Left ventricle myocardium superior (tissue), 1 donor: Measurements from ENCODE around the gene CFHR4. TPM values are rescaled to one million over a fixed set of nuclear protein-coding genes. Genes with fewer than 3 reads are reported as not detected.
A peak's percentile ranks its signal among the peaks of the same experiment; 100 is the strongest.
"Not testable (repeated sequence)": the region's sequence is repeated elsewhere in the genome, so short reads cannot be mapped to it uniquely, and the experiment has no call there.

Experiments
- ATAC-seq: fragments of 200-7000 bp; cut with Tn5 transposase; one replicate; pipeline ENCODE4 v1.9.1; 2020; ENCODE audit warnings: mild to moderate bottlenecking, moderate library complexity
- DNase-seq: peaks from one replicate; pipeline ENCODE4 v3.0.0-alpha.2; 2020
- intact Hi-C: fragments of 100-400 bp; cut with micrococcal nuclease; formaldehyde crosslinking; loops from one replicate; pipeline ENCODE4 v1.11.0; 2022
- long read RNA-seq: library from polyadenylated mRNA; unstranded; transcript quantifications from one replicate; pipeline ENCODE4 v2.0.0, GENCODE V29; 2021
- total RNA-seq: library from RNA; stranded (reverse); fragmentation: NEBNext Ultra II Directional; extraction: Animal tissue kit (Norgen Biotek cat#: 25700); gene quantifications from one replicate; pipeline ENCODE4 v1.2.1, GENCODE V29; 2021
- donor health status: DM: no; HTN: yes; CAD: no; lungs with severe emphysema.

CFHR4 gene
- total RNA-seq: not detected
- long read RNA-seq: 0 reads

- no peak for ATAC-seq
- DNase-seq: no peak
These were observed at the start of gene CFHR4 for GRCh38 chr1:196887515-196888239. CFHR4 (plus strand) TSS chr1:196888052; CDS start chr1:196888151, 99 bp downstream.

GRCh38 chr1:196849613-196850492 is 38.0 kb upstream of the CFHR4 start:
- intact Hi-C loops: not testable (repeated sequence)

More at GRCh38 chr1:196887515-196888239, at the start of gene CFHR4:
- intact Hi-C loops: no loop called here

GRCh38 chr1:196856053-196856452 is 31.8 kb upstream of the CFHR4 start:
- intact Hi-C loops: no loop called here
- DNase-seq (peak; percentile 18), ATAC-seq (no peak)

More at GRCh38 chr1:196849613-196850492, 38.0 kb upstream of the CFHR4 start:
- DNase-seq, ATAC-seq: not testable (repeated sequence)

- intact Hi-C loops: no loop called here
- DNase-seq (no peak), ATAC-seq (no peak)
These were observed 30.7 kb upstream of the CFHR4 start for GRCh38 chr1:196857188-196857587.

GRCh38 chr1:196858811-196859210 is 29.0 kb upstream of the CFHR4 start:
- ATAC-seq (no peak), DNase-seq (no peak)
- intact Hi-C loops: no loop called here

- intact Hi-C loops: no loop called here
These were observed 27.4 kb upstream of the CFHR4 start for GRCh38 chr1:196860323-196860884.

GRCh38 chr1:196861429-196861828 is 26.4 kb upstream of the CFHR4 start:
- no peak for DNase-seq
- intact Hi-C loops: no loop called here
- no peak for ATAC-seq

More at GRCh38 chr1:196860323-196860884, 27.4 kb upstream of the CFHR4 start:
- no peak for DNase-seq
- ATAC-seq: no peak

GRCh38 chr1:196866974-196867373 is 20.9 kb upstream of the CFHR4 start:
- ATAC-seq: no peak
- no peak for DNase-seq
- intact Hi-C loops: no loop called here

GRCh38 chr1:196873385-196873784 is 14.5 kb upstream of the CFHR4 start:
- intact Hi-C loops: no loop called here
- ATAC-seq (no peak), DNase-seq (no peak)

- intact Hi-C loops: no loop called here
- no peak for ATAC-seq
- no peak for DNase-seq
These were observed 11.9 kb upstream of the CFHR4 start for GRCh38 chr1:196875935-196876334.

- intact Hi-C loops: no loop called here
- no peak for ATAC-seq
- DNase-seq: no peak
These were observed 9.9 kb upstream of the CFHR4 start for GRCh38 chr1:196877964-196878363.

- DNase-seq, intact Hi-C loops, ATAC-seq: not testable (repeated sequence)
These were observed 1.3 kb upstream of the CFHR4 start for GRCh38 chr1:196886560-196886959.

- ATAC-seq (no peak), DNase-seq (no peak)
- intact Hi-C loops: no loop called here
These were observed 2.8 kb downstream of the CFHR4 start for GRCh38 chr1:196890668-196891067.

- no peak for ATAC-seq
These were observed 3.4 kb downstream of the CFHR4 start for GRCh38 chr1:196891251-196891650.

GRCh38 chr1:196896355-196896754 is 8.5 kb downstream of the CFHR4 start:
- no peak for DNase-seq
- intact Hi-C loops: no loop called here

More at GRCh38 chr1:196891251-196891650, 3.4 kb downstream of the CFHR4 start:
- no peak for DNase-seq
- intact Hi-C loops: no loop called here

GRCh38 chr1:196897158-196897828 is 9.4 kb downstream of the CFHR4 start:
- ATAC-seq (no peak), DNase-seq (no peak)
- intact Hi-C loops: no loop called here

More at GRCh38 chr1:196896355-196896754, 8.5 kb downstream of the CFHR4 start:
- ATAC-seq: no peak

- no peak for ATAC-seq
- intact Hi-C loops: no loop called here
- no peak for DNase-seq
These were observed 14.5 kb downstream of the CFHR4 start for GRCh38 chr1:196902344-196902743.

- ATAC-seq (no peak), DNase-seq (no peak)
- intact Hi-C loops: no loop called here
These were observed 22.4 kb downstream of the CFHR4 start for GRCh38 chr1:196910215-196910614.

- ATAC-seq, intact Hi-C loops, DNase-seq: not testable (repeated sequence)
These were observed 24.4 kb downstream of the CFHR4 start for GRCh38 chr1:196912283-196912682.
